HL-60 (cell line): ENCODE results near the gene SMIM45.

Experiments used
- POLR2AphosphoS5 ChIP-seq: IDR thresholded peaks from 2 replicates; pipeline ENCODE4 v1.6.1; 2012; ENCODE audit warnings: low read depth
- TF ChIP-seq, protein P1 (sequence below): IDR thresholded peaks from one replicate; pipeline ENCODE4 v1.5.1; 2011; ENCODE audit warnings: low read length, control low read depth, inconsistent platforms; ENCODE audit not compliant: insufficient read depth

- TF ChIP-seq, protein P1, sequence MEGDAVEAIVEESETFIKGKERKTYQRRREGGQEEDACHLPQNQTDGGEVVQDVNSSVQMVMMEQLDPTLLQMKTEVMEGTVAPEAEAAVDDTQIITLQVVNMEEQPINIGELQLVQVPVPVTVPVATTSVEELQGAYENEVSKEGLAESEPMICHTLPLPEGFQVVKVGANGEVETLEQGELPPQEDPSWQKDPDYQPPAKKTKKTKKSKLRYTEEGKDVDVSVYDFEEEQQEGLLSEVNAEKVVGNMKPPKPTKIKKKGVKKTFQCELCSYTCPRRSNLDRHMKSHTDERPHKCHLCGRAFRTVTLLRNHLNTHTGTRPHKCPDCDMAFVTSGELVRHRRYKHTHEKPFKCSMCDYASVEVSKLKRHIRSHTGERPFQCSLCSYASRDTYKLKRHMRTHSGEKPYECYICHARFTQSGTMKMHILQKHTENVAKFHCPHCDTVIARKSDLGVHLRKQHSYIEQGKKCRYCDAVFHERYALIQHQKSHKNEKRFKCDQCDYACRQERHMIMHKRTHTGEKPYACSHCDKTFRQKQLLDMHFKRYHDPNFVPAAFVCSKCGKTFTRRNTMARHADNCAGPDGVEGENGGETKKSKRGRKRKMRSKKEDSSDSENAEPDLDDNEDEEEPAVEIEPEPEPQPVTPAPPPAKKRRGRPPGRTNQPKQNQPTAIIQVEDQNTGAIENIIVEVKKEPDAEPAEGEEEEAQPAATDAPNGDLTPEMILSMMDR: no peak
- TF ChIP-seq POLR2AphosphoS5: no peak
Observed at GRCh38 chr22:41919357-41920224, 32.4 kb upstream of the SMIM45 start.
